HCEC 1CT (cell line): ENCODE results near the gene MCUB.
A peak's percentile ranks its signal among the peaks of the same experiment; 100 is the strongest.

ENCODE experiments used
- DNase-seq: peaks from one replicate; pipeline ENCODE4 v3.0.0-alpha.2; 2017

MCUB gene

DNA sequence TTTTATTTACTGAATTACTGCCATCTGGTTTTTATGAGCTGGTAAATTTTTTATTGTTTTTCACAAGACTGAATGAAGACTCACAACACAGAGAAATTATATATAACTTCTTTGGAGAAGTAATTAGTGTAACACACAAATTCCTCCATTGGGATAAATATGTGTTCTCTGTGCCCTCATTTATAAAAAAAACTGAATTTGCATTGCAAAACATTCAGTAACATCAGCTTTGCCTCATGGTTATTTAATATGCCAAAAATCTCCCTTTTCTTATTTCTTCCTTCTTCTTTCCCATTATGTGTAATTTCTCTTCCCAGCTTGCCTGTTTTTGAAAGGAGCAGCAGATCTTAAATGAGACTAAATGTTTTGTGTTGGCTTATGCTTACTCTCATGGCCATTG lies 124.7 kb downstream of the MCUB start:
- DNase-seq = no peak

DNA sequence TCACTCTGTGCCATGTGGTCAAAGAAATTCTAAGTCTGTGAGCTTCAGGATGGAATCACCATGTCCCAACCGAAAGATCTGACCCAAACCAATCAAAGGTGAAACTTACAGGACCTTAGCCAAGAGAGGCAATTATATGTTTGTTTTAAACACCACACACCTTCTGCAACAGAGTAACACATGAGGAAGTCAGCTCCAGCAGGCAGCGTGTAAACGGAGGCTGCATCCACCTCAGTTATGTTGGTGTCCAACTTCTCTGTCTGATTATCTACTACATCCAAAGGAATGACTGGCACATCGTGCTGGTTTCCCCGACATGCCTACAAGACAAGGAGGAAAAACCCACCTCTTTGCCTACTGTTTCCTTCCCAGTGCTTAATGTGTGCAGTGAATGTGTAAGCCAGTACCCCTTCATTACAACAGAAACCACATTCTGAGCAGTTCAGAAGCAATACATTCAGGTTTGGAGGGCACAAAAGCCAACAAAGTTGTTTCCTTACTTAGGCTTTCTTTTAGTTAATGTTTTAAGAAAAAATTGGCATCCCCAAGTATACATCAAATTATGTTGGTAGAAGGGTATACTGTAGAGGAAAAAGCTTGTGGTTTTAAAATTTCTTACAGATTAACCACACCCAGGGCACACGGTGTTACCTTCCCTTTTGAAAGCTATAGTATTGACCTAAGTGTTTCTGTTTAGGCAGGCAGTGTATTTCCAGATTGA lies 130.8 kb downstream of the MCUB start:
- DNase-seq = no peak

DNA sequence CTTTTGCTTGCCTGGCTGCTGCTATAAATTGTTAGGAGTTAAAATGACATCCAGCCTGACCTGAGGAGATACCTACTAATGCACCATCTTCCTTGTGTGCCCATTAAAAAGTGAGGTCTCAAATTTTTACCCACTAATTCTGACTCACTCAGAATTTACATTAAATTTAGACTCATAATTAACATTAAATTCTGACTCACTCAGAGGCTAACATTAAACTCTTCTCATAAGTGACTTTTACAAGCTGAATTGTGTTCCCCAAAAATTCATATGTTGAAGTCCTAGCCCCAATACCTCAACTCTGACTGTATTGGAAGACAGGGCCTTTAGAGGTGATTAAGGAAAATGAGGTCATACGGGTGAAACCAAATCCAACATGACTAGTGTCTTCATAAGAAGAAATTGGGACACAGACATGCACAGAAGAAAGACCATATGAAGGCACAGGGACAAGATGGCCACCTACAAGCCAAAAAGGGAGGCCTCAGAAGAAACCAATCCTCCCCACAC lies 131.4 kb downstream of the MCUB start:
- peak; percentile 2 for DNase-seq

DNA sequence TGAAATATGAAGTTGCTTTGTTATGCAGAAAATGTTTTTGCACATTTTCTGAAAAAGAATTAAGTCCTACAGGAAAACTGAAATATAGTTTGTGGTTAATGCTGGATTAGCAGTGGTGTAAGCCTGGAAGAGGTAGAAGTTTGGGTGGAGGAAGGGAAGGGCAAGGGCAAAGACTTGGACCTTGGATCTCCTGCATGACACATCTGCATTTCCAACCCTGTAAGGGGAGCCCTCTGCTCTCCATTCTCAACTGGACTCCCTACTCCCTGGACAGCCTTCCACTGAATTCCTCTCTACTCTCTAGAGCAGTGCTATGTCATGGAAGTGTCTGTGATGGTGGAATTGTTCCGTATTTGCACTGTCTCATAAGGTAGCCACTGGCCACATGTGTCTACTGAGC lies 138.6 kb downstream of the MCUB start:
- no peak for DNase-seq

DNA sequence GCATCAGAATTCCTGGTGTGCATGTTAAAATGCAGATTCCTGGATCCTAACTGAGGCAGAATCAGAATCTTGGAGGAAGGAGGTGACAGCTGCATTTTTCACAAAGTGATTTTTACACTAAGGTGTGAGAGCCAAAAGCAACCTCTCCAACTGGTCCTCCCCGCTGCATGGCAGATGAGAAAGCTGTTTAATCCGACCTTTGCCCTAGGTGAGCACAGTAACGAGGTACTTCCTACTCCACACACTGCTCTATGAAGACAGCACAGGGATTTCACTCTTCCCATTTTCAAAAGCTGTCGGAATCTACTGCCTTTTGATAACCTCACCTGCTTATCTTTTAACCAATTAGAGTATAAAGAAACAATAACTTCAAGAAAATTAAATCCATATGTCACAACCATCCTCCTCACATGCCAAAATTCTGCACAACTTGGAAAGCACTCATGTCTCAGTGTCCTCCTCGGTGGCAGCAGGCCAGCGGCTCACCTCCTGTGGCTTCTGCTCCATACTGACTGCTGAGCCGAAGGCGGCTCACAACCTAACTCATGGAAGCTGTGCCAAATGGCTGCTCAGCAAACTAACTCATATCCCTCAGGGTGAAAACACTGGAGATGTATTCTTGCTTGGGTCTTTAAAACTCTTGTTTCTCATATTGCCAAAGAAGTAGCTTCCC lies 139.6 kb downstream of the MCUB start:
- DNase-seq = no peak

DNA sequence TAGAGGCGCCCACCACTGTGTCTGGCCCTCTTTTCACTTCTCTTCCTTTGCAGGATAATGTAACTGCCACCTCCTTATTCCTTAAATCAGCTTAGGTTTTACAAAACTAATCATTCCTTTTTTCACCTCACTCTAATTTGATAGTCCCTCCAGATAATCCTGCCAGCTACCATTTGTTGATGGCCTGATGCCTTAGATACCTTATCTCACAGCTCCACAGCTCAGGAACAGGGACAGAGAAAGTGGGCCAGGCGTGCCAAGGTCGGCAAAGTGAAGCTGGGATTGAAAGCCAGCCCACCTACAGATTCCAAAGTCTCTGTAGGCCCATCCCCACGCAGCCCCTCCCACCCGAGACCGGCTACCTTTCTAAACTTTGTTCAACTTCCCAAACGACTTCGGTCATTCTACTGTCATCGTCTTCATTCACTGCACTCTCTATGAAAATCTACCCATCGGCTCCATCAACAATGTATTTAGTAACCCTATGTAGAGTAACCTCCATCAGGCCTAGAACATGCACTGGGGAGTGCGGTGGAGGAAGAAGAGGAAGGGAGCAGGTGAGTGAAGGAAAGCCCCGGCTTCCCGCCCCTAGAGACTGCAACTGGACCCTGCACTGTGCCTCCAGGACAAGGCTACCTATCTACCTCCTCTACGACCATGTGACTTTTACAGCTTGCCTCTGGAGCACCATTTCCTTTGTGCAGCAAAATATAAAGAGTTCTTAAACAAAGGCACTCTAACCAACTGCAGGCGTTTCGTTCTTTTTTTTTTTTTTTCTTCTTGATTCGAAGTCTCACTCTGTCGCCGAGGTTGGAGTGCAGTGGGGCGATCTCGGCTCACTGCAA lies 141.7 kb downstream of the MCUB start:
- DNase-seq = no peak

DNA sequence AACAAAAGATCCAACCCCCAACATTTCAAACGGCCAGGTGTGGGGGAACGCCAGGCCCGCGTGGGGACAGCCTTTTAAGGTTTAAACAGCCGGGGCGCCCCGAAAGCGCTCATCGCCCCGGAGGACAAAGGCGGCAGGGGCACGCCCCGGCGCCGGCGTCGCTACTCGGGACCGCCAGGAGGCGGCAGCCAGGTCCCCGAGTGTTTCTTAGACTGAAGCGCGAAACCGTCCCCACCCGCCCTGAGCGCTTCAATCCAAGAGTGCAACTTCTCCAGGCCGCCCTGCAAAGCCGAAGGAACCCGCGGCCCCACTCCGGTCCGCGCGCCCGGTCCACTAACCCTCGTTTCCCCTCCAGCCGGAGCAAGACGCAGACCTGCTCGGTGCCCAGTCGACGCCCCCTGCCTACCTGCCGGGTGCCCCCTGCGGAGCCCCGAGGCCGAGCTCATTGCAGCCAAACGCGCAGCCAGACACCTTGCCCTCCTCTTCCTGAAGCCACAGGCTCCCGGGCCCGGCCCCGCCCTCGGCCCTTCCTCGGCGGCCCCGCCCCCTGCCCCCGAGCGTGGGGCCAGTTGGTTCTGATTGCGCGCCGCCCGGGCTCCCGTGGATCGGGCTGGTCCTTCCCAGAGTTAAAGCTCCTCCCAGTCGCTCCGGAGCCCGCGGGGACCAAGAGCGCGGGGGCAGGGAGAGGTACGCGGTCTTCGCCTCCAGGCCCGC lies 143.1 kb downstream of the MCUB start, which contains the start of gene CASP6:
CASP6 (minus strand) TSS at position 496 of the 714 bp plus-strand sequence; CDS start at position 446, 50 bp downstream.
- DNase-seq = peak; percentile 63

DNA sequence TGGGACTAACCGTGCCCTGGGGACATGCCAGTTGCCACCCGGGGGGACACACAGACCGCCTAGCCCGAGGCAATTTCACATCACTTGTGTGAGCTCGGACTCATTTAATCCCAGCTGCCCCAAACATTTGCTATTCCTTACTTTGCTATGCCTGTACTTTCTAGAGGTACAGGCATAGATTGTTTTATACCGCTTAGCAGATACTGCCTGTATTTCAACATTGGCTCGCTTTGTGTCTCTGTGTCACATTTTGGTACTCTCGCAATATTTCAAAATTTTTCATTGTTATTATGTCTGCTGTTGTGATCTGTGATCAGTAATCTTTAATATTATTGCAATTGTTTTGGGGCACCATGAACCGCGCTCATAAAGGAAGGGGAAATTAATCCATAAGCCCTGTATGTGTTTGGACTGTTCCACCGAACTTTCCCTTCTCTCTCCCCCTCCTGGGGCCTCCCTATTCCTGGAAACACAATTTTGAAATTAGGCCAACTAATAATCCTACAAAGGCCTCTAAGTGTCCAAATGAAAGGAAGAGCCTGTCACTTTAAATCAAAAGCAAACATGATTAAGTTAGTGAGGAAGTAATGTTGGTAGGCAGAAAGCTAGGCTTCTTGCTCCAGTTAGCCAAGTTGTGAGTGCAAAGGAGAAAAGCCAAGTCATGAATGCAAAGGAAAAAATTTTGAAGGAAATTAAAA lies 143.8 kb downstream of the MCUB start:
- peak; percentile 2 for DNase-seq

DNA sequence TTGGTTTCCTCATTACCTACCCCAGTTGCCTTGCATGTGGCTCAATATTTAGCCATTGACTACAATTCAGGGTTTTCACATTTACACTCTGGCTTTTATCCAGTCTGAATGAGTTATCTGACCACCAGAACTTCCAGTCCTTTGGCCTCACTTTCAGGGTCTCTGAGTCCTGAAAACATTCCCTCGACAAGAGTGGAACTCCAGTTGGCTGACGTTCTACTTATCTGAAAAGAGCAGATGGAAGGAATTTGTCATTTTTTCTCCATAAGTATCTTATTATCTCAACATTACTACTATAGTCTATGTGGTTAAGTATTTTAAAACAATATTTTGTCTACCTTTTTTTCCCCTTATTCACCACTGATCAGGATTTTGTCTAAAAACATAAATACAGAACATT lies 148.4 kb downstream of the MCUB start:
- no peak for DNase-seq

DNA sequence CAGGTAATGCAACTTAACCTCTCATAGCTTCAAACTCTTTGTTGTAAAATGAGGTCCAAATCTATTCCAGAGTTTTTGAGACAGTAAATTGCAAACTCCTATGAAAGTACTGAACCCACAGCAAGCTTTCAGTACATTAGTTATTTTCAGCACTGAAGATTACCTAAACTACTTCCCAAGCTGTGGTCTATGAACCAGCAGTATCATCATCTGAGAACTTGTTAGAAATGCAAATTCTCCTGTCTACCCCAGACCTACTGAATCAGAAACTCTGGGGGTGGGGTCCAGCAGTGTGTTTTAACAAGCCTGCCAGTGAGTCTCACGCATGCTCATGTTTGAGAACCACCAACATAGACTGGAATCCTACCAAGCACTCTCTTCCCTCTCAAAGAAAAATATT lies 148.9 kb downstream of the MCUB start:
- no peak for DNase-seq

DNA sequence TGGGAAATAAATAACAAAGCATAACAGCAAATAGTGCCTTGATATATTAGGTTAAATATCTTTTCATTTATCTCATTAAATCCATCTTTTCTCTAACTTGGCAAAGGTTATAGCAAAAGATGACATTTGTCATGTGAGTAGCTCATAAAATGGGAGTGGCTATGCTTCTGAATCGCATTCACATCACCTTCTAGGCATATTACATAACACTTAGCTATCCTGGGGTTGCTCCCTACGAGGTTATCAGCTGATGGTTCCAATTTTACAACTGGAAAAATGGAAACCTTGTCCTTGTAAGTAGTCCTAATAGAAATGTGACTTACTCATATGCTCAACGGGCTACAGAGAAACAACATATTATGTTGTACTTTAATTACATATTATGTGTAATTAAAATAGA lies 153.5 kb downstream of the MCUB start:
- no peak for DNase-seq

DNA sequence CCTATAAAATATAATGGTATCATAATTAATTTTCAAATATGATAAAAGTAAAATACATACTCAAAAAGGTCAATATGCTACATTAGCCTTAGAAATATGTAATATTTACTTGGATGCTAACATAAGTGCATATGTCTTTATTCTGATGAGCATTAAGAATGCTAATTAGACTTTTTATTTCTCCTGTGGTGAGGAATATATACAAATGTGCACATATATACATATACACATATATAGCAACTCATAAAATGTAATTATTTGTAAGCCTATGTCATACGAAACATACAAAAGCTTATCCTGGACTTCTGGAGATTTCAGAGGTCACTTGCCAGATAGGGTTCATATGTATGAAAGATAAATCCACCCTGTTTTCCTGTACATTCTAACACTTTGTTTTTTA lies 158.7 kb downstream of the MCUB start:
- no peak for DNase-seq

DNA sequence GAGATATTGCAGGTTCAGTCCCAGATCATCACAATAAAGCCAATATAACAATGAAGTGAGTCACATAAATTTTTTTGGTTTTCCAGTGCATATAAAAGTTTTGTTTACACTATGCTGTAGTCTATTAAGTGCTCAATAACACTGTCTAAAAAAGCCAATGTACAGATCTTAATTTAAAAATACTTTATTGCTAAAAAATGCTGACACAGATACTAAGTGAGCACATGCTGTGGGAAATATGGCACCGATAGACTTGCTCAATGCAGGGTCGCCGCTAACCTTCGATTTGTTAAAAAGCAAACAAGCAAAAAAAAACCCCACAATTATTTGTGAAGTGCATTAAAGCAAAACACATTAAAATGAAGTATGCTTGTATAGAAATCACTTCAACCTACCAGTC lies 159.6 kb downstream of the MCUB start:
- no peak for DNase-seq

DNA sequence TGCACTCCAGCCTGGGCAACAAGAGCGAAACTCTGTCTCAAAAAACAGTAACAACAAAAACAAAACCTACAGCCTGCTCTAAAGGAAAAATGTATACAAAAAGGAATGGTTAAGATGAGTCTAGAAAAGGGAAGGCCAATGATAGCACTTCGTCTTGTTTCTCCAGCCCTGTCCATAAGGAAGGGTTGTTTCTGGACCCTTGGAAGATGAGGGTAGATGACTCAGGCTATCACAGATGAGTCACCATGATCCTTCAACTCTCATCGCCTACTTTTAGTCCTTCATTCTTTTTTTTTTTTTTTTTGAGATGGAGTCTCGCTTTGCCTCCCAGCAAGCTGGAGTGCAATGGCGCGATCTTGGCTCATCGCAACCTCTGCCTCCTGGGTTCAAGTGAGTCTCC lies 161.0 kb downstream of the MCUB start:
- peak; percentile 27 for DNase-seq

DNA sequence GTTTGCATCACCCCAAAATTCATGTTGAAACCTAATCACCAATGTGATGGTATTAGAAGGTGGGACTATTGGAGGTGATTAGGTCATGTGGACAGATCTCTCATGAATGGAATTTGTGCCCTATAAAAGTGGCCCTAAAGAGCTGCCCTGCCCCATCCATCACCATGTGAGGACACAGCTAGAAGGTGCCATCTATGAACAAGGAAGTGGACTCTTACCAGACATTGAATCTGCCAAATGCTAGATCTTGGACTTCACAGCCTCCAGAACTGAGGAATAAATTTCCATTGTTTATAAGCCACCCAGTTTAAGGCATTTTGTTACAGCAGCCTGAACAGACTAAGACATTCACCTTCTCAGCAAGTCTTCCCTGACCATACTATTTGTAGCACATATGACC lies 162.3 kb downstream of the MCUB start:
- no peak for DNase-seq

DNA sequence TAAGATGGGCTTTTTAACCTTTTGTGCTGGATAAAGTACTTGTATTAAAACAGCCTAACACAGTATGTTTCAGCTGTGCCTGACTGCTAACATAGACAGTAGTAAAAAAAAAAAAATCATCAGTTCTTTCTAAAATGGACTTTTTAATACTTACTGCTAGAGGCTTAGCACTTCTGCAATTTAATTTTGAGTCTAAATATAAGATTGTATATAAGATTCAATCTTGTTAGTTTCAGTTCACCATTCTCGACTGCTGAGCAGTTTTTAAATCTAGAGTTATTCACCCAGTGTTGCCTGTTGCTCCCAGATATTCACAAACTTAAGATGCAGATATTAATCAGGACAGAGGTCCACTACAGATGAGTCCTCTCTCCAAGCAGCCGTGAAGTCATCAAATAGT lies 163.1 kb downstream of the MCUB start:
- DNase-seq = no peak

DNA sequence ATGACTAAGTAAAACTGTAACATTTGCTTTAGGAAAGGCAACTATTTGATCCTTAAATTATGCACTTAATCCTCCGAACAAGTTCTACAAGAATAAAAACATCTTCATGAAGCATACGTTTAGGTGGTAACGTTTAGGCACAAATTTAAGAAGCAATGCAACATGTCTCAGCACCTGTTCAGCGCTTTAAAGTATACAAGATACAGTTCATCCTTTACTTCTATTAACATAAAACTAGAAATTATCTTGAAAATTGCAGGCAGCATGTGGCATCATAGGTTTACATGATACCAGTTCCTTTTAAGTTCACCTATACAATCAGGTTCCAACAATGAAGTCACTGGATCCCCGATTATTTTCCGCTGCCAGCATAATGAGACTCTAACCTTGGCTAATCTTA lies 168.3 kb downstream of the MCUB start:
- DNase-seq = no peak

DNA sequence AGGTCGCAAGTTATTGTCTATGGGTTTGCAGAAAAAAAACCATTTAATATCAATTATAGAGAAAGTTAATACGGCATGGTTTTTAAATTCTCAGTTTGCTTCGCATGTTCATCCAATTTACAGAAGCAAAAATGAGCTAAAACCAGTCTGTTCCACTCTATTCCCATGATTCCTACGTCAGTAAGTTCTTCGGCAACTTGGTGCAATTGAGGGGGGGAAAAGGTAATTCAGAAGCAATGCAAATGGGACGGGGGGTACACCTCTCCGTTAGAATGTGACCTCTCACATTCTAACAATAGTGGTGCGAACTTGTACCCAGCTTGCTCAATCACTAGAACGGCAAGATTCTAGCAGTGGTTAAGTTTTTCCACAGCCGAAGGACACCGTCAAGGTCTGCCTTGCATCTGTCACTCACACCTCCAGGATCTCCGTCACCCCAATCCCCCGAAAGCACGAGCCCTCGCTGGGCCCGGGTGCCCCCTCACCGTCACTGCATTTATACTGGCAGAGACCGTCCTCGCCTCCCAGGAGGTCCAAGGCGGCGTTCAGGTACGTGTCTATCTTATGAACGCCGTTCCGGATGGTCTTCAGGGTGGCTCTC lies 169.2 kb downstream of the MCUB start:
- DNase-seq = no peak

DNA sequence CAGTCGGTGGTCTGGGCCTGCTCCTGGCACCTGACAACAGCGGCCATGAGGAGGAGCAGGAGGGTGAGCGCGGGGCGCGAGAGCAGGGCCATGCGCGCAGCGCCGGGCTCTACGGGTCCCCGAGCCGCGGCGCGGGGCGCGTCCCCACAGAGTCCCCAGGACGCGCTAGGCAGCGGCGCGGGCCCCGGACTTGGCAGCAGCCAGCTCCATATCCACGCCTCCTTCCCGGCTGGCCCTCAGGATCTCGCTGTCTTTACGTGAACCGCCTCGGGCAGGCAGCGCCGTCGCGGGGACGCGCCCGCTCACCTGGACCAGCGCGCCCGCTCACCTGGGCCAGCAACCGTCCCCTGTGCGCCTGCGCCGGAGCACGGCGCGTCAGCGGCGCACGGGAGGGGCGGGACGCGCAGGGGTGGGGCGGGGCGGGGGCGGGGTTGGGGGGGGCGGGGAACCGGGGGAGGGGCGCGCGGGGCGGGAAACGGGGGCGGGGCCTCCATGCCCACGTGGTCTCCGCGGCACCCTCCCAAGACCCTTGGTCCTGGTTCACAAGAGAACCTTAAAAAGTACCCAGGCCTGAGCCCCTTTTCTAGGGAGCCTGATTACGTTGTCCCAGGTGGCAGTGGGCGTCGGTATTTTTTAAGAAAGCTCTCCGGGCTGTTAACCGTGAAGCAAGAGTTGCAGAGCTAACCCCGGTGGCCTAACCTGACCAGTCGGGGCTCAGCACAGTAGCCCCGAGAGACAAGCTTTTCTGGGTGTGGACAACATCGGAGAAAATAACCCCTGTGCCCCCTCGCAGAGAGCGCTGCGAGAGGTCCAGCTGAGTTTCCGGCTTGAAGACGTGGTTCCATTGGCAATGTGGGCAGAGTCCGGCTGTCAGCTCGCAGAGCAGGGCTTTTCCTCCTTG lies 169.9 kb downstream of the MCUB start, which contains the start of gene PLA2G12A:
PLA2G12A (minus strand) TSS at position 353 of the 901 bp plus-strand sequence; CDS start at position 92, 261 bp downstream.
- peak; percentile 37 for DNase-seq
